Measurements from ENCODE around the gene HEBP1. TPM values are rescaled to one million over a fixed set of nuclear protein-coding genes. Genes with fewer than 3 reads are reported as not detected.
A peak's percentile ranks its signal among the peaks of the same experiment; 100 is the strongest.
"Not testable (repeated sequence)": the region's sequence is repeated elsewhere in the genome, so short reads cannot be mapped to it uniquely, and the experiment has no call there.

Gene HEBP1, protein sequence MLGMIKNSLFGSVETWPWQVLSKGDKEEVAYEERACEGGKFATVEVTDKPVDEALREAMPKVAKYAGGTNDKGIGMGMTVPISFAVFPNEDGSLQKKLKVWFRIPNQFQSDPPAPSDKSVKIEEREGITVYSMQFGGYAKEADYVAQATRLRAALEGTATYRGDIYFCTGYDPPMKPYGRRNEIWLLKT
- 7.8 and 7.9 TPM in 2 replicates for total RNA-seq (2014; rRNA removed; shearing (Covaris generic))
- 42.1 and 54.0 TPM in 2 replicates for polyA plus RNA-seq (2015; cell fraction: cytosol; rRNA removed)
- 8.3 and 10.0 TPM in 2 replicates for polyA plus RNA-seq (2015; cell fraction: nucleus; rRNA removed)

- DNase-seq (ENCODE audit: low read depth, low spot score): peak; percentile 90
- in situ Hi-C loops (cut with HindIII; ENCODE audit: low pct_unique_long_range_greater_than_20kb, low sequenced_read_pairs): loop anchor here (10.0 kb wide), 1 partner anchor 215 kb away; no protein-coding TSS in a partner anchor
These were observed at the start of gene HEBP1 for GRCh38 chr12:12999959-13000615. HEBP1 (minus strand) TSS chr12:13000265; CDS start chr12:13000114, 151 bp downstream.

DNA sequence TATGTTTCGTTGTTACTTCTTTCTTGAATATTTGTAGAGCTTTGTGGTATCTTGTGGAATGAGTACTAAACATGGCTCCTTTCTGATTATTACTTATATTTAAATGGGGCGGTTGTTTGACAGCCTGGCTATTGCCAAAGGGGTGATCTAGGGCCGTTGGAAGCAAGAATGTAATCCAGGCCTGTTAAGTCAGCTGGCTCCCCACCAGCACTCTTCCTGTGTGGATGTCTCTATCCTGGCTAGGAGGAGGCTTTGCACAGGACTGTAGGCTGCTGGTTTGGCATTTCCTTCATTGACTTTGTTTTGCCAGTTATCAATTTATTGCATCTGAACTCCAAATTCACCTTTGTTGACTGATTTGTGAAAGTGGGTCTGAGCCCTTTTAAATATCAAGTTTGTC is 49.8 kb upstream of the HEBP1 start:
- DNase-seq (ENCODE audit: low read depth, low spot score): no peak
- in situ Hi-C loops (cut with HindIII; ENCODE audit: low pct_unique_long_range_greater_than_20kb, low sequenced_read_pairs): no loop called here

DNA sequence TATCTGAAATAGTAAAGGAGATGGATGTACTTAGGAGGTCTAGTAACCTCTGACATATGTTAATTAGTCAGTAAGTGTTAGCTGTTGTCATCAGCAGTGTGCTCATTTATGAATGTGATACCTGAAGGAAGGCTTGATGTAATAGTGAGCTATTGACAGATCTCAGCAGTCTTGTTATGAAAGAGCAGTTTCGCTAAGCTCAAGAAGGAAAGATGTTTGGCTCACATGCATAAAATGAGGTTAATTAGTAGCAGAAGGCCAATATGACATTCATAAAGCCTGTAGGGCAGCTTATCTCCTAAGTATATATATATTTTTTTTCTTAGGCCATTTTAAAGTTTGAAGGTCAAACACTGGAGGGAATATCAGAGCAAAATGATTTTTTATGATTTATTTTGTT is 46.9 kb upstream of the HEBP1 start:
- in situ Hi-C loops (cut with HindIII; ENCODE audit: low pct_unique_long_range_greater_than_20kb, low sequenced_read_pairs): no loop called here
- no peak for DNase-seq (ENCODE audit: low read depth, low spot score)

GRCh38 chr12:13045816-13046215 is 45.8 kb upstream of the HEBP1 start:
- in situ Hi-C loops (cut with HindIII; ENCODE audit: low pct_unique_long_range_greater_than_20kb, low sequenced_read_pairs): no loop called here
- peak; percentile 56 for DNase-seq (ENCODE audit: low read depth, low spot score)

- peak; percentile 10 for DNase-seq (ENCODE audit: low read depth, low spot score)
- in situ Hi-C loops (cut with HindIII; ENCODE audit: low pct_unique_long_range_greater_than_20kb, low sequenced_read_pairs): no loop called here
These were observed 44.8 kb upstream of the HEBP1 start for GRCh38 chr12:13044906-13045299.

GRCh38 chr12:13044002-13044905 is 44.2 kb upstream of the HEBP1 start, which contains the start of gene FAM234B:
FAM234B (plus strand) TSS chr12:13044381; CDS start chr12:13044404, 23 bp downstream.
- in situ Hi-C loops (cut with HindIII; ENCODE audit: low pct_unique_long_range_greater_than_20kb, low sequenced_read_pairs): no loop called here
- peak; percentile 66 for DNase-seq (ENCODE audit: low read depth, low spot score)

- DNase-seq (ENCODE audit: low read depth, low spot score): no peak
- in situ Hi-C loops (cut with HindIII; ENCODE audit: low pct_unique_long_range_greater_than_20kb, low sequenced_read_pairs): no loop called here
These were observed 42.7 kb upstream of the HEBP1 start for GRCh38 chr12:13042666-13043230.

DNA sequence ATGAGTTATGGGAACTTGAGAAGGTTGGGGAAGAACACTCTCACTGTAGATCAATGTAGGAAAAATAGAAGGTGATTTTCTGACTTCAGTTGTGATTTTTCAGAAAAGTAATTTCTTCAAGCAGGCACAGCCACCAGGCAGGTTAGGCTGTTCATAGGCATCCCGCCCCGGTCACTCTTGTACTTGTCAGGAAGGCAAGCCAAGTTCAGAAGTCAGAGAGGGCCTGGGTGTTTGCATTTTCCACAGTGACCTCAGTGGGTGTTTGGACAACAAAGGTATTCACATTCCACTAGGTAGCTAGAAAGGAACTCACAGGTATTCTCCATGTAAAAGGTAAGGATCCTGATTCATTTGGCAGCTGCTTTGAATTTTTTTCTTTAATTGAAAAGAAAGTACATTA is 41.2 kb upstream of the HEBP1 start:
- DNase-seq (ENCODE audit: low read depth, low spot score): no peak
- in situ Hi-C loops (cut with HindIII; ENCODE audit: low pct_unique_long_range_greater_than_20kb, low sequenced_read_pairs): no loop called here

DNA sequence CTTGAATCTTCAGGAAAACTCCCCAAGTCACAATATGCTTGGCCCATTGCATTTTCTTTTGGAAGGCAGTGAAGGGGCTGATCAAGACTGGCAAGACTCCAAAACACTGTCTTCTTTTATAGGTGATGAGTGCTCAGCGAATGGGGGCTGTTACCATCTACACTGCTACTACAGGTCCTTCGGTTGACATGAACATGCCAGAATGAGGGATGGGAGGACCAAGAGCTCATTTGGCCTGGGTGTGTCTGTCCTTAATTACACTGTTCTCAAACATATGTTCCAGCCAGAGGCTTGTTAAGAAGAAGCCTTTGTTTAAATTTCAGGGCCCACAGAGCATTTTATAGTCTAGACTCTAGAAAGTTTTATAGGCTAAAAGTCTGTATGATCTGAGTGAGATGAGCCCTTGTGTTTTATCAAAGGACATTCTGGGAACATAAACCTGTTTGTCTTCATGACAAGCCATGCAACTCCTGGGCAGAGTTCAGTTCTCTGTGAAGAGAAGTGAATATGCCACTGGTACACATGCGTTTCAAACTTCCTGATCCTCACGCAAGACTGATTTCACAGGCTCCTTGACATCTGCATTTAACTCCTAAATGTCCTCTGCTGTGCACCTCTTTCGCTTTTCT is 39.4 kb upstream of the HEBP1 start:
- DNase-seq (ENCODE audit: low read depth, low spot score): no peak
- in situ Hi-C loops (cut with HindIII; ENCODE audit: low pct_unique_long_range_greater_than_20kb, low sequenced_read_pairs): no loop called here

DNA sequence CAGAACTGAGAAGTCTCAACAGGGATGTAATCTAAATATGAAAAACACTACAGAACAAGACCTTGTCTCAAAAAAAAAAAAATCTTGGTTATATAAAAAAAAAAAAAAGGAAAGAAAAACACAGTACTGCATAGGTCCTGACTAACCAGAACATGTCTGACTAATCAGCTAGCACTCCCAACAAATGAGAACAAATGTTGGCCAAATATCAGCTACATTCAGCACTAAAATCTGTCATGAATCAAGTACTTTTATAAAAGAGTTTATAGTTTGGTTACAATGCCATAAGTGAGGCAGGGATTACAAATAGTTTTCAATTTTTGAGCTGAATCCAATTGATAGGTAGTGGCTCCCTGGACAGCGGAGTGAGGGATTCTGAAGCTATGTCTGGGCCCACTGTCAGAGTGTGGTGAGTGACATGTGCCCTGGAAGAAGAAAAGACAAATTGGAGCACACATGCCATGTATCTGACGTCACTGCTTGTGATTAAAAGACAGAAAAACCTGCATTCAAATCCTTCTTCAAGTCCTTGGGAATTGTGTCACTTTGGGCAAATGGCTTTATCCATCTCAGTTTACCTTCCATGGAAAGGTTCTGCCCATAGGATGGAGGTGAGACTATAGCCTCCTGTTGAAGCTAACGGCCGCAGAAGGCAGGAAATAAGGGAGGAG is 38.6 kb upstream of the HEBP1 start:
- no peak for DNase-seq (ENCODE audit: low read depth, low spot score)
- in situ Hi-C loops (cut with HindIII; ENCODE audit: low pct_unique_long_range_greater_than_20kb, low sequenced_read_pairs): no loop called here

GRCh38 chr12:13036881-13037280 is 36.8 kb upstream of the HEBP1 start:
- in situ Hi-C loops (cut with HindIII; ENCODE audit: low pct_unique_long_range_greater_than_20kb, low sequenced_read_pairs): no loop called here
- DNase-seq (ENCODE audit: low read depth, low spot score): no peak

GRCh38 chr12:13035335-13035734 is 35.3 kb upstream of the HEBP1 start:
- in situ Hi-C loops (cut with HindIII; ENCODE audit: low pct_unique_long_range_greater_than_20kb, low sequenced_read_pairs); DNase-seq (ENCODE audit: low read depth, low spot score): not testable (repeated sequence)

GRCh38 chr12:13033476-13033875 is 33.4 kb upstream of the HEBP1 start:
- in situ Hi-C loops (cut with HindIII; ENCODE audit: low pct_unique_long_range_greater_than_20kb, low sequenced_read_pairs): no loop called here
- peak; percentile 6 for DNase-seq (ENCODE audit: low read depth, low spot score)

- DNase-seq (ENCODE audit: low read depth, low spot score): no peak
- in situ Hi-C loops (cut with HindIII; ENCODE audit: low pct_unique_long_range_greater_than_20kb, low sequenced_read_pairs): no loop called here
These were observed 32.1 kb upstream of the HEBP1 start for GRCh38 chr12:13032164-13032563.

- in situ Hi-C loops (cut with HindIII; ENCODE audit: low pct_unique_long_range_greater_than_20kb, low sequenced_read_pairs): no loop called here
- no peak for DNase-seq (ENCODE audit: low read depth, low spot score)
These were observed 30.7 kb upstream of the HEBP1 start for GRCh38 chr12:13030541-13031291.

GRCh38 chr12:13028825-13029570 is 28.9 kb upstream of the HEBP1 start:
- in situ Hi-C loops (cut with HindIII; ENCODE audit: low pct_unique_long_range_greater_than_20kb, low sequenced_read_pairs): no loop called here

More at GRCh38 chr12:13028825-13029570, 28.9 kb upstream of the HEBP1 start:
- no peak for DNase-seq (ENCODE audit: low read depth, low spot score)

Measured in SK-MEL-5 (cell line).